SK-N-MC (cell line): ENCODE results near the gene SCML1.
"Not testable (repeated sequence)": the region's sequence is repeated elsewhere in the genome, so short reads cannot be mapped to it uniquely, and the experiment has no call there.

Experiments used
- DNase-seq: peaks from one replicate; pipeline ENCODE4 v3.0.0-alpha.2; 2011; ENCODE audit warnings: low read depth, low spot score
- H3K27ac ChIP-seq: fragments of 200-600 bp; sonication (generic); 2 replicates; pipeline ENCODE4 v1.5.1; 2016; ENCODE audit warnings: mixed run types
- H3K36me3 ChIP-seq: fragments of 200-600 bp; sonication (generic); 2 replicates; pipeline ENCODE4 v1.6.1; 2017; ENCODE audit warnings: antibody characterized with exemption, low read length, mixed read lengths; ENCODE audit not compliant: insufficient read depth
- H3K4me3 ChIP-seq: fragments of 200-600 bp; sonication (generic); 2 replicates; pipeline ENCODE4 v1.5.1; 2016
- H3K9ac ChIP-seq: fragments of 200-600 bp; sonication (generic); 2 replicates; pipeline ENCODE4 v1.8.0; 2017; ENCODE audit warnings: mixed run types, mixed read lengths; ENCODE audit not compliant: insufficient read length
- H3K9me3 ChIP-seq: fragments of 200-600 bp; sonication (generic); 2 replicates; pipeline ENCODE4 v1.6.1; 2017; ENCODE audit warnings: low read depth, mild to moderate bottlenecking, antibody characterized with exemption, low read length, moderate library complexity, mixed read lengths
- EZH2 ChIP-seq: fragments of 200-600 bp; sonication (generic); IDR thresholded peaks from one replicate; pipeline ENCODE4 v1.6.1; 2017; ENCODE audit warnings: antibody characterized with exemption
- FOXP2 ChIP-seq: optimal IDR thresholded peaks from 2 replicates; pipeline ENCODE3; 2011; ENCODE audit warnings: mild to moderate bottlenecking, moderate library complexity; ENCODE audit not compliant: insufficient read depth; ENCODE audit errors: extremely low read length, control extremely low read depth
- POLR2AphosphoS5 ChIP-seq: IDR thresholded peaks from 2 replicates; pipeline ENCODE4 v1.6.1; 2012; ENCODE audit warnings: mild to moderate bottlenecking, low read depth, low read length, borderline replicate concordance

SCML1 gene

GRCh38 chrX:17779434-17779833, 42.1 kb downstream of the SCML1 start:
- Histone ChIP-seq H3K27ac (no peak overlapping the region), H3K4me3 (no peak overlapping the region)

DNA sequence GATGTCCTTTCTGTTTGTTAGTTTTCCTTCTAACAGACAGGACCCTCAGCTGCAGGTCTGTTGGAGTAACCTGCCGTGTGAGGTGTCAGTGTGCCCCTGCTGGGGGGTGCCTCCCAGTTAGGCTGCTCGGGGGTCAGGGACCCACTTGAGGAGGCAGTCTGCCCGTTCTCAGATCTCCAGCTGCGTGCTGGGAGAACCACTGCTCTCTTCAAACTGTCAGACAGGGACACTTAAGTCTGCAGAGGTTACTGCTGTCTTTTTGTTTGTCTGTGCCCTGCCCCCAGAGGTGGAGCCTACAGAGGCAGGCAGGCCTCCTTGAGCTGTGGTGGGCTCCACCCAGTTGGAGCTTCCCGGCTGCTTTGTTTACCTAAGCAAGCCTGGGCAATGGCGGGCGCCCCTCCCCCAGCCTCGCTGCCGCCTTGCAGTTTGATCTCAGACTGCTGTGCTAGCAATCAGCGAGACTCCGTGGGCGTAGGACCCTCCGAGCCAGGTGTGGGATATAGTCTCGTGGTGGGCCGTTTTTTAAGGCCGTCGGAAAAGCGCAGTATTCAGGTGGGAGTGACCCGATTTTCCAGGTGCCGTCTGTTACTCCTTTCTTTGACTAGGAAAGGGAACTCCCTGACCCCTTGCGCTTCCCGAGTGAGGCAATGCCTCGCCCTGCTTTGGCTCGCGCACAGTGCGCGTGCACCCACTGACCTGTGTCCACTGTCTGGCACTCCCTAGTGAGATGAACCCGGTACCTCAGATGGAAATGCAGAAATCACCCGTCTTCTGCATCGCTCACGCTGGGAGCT, 49.5 kb downstream of the SCML1 start:
- H3K4me3 ChIP-seq, H3K9ac ChIP-seq, DNase-seq, H3K9me3 ChIP-seq, H3K27ac ChIP-seq, H3K36me3 ChIP-seq: not testable (repeated sequence)

More at GRCh38 chrX:17779434-17779833, 42.1 kb downstream of the SCML1 start:
- Histone ChIP-seq H3K9me3 (no peaks in the 10 kb centered on the region), H3K36me3 (no peaks in the 10 kb centered on the region), H3K9ac (no peak overlapping the region)
- no peak for DNase-seq
- TF ChIP-seq EZH2 = no peak
- no peak for TF ChIP-seq FOXP2
- no peak for TF ChIP-seq POLR2AphosphoS5

- no peaks in the 10 kb centered on the region for H3K36me3 ChIP-seq
- H3K9me3 ChIP-seq = no peaks in the 10 kb centered on the region
- H3K27ac ChIP-seq = no peak overlapping the region
- no peak for DNase-seq
- no peak for TF ChIP-seq POLR2AphosphoS5
- no peak for TF ChIP-seq EZH2
- TF ChIP-seq FOXP2 = no peak
- no peak overlapping the region for H3K9ac ChIP-seq
- no peak overlapping the region for H3K4me3 ChIP-seq
Observed at GRCh38 chrX:17787557-17787956, 50.3 kb downstream of the SCML1 start.

DNA sequence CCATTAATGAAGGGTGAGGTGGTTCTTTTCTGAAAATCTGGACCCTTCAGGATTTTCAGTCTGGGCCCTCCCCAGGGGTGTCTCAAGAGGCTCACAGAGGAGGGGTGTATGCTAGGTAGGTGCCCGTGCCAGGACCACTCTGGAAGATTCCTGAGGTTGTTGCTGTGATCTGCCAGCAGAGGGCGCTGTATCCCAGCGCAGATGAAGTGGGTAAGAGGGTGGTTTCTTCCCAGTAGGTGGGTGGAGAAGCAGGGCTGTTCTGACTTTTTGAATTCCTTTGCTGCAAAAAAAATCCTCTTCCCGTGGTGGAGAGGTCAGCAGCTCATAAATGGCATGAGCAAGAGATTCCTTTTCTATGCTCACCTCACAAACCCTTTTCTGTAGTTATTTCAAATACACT, 51.1 kb downstream of the SCML1 start:
- H3K27ac ChIP-seq = no peak overlapping the region
- TF ChIP-seq FOXP2 (no peak), POLR2AphosphoS5 (no peak), EZH2 (no peak)
- H3K4me3 ChIP-seq = no peak overlapping the region
- H3K36me3 ChIP-seq = no peaks in the 10 kb centered on the region
- DNase-seq = peak; percentile 3
- no peak overlapping the region for H3K9ac ChIP-seq
- no peaks in the 10 kb centered on the region for H3K9me3 ChIP-seq

- TF ChIP-seq EZH2 (no peak), POLR2AphosphoS5 (no peak), FOXP2 (no peak)
- H3K36me3 ChIP-seq = no peaks in the 10 kb centered on the region
- no peak for DNase-seq
- no peak overlapping the region for H3K27ac ChIP-seq
- H3K9me3 ChIP-seq = no peaks in the 10 kb centered on the region
- H3K9ac ChIP-seq = no peak overlapping the region
- H3K4me3 ChIP-seq = no peak overlapping the region
Observed at GRCh38 chrX:17788956-17789562, 51.8 kb downstream of the SCML1 start.

GRCh38 chrX:17792826-17793225, 55.5 kb downstream of the SCML1 start:
- TF ChIP-seq EZH2 (no peak), POLR2AphosphoS5 (no peak), FOXP2 (no peak)
- Histone ChIP-seq H3K36me3 (no peaks in the 10 kb centered on the region), H3K9me3 (no peaks in the 10 kb centered on the region), H3K9ac (no peak overlapping the region), H3K4me3 (no peak overlapping the region), H3K27ac (no peak overlapping the region)
- DNase-seq = no peak

GRCh38 chrX:17798921-17799320, 61.6 kb downstream of the SCML1 start:
- H3K27ac ChIP-seq = no peak overlapping the region
- no peaks in the 10 kb centered on the region for H3K36me3 ChIP-seq
- H3K9ac ChIP-seq = no peak overlapping the region
- no peak for DNase-seq
- TF ChIP-seq POLR2AphosphoS5 (no peak), EZH2 (no peak), FOXP2 (no peak)
- no peaks in the 10 kb centered on the region for H3K9me3 ChIP-seq
- no peak overlapping the region for H3K4me3 ChIP-seq

DNA sequence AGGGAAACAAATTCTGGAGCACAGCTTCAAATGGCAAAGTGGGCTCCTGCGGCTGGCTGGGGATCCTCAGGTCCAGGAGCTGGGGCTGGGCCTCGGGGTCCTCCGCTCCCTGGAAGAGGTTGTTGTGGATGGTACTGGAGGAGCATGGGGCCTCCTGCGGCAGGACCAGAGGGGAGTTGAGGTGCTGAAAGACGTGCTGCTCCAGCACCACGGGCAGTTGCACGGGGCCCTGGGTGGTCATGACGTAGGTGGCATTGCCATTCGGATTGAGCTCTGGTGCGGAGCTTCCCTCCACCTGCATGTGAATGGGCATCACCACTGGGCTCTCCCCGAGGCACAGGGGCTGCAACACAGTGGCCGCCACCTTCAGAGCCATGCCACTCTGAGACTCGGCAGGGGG, 64.1 kb downstream of the SCML1 start:
- Histone ChIP-seq H3K27ac (no peak overlapping the region), H3K4me3 (no peak overlapping the region), H3K9me3 (no peaks in the 10 kb centered on the region), H3K9ac (no peak overlapping the region), H3K36me3 (no peaks in the 10 kb centered on the region)
- no peak for DNase-seq
- no peak for TF ChIP-seq POLR2AphosphoS5
- TF ChIP-seq EZH2 = no peak

DNA sequence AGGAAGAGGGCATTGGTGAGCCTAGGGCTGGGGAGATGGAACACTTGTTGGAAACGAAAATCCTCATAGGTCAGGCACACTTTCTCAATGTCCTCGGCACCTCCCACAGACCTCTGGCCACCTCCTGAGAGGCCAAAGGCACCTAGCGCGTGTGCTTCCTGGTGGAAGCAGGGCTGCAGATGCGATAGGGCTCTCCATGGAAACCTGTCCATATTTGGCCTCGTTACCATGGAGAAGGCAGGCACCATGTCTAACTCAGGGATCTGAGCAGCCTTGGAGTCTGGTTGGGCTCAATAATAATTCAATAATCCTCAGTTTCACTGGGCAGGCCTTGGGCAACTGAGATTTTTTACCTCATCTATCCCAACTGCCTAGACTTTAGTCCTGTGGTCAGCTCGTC, 65.5 kb downstream of the SCML1 start:
- DNase-seq = no peak
- H3K9me3 ChIP-seq = no peaks in the 10 kb centered on the region
- TF ChIP-seq EZH2 (no peak), POLR2AphosphoS5 (no peak), FOXP2 (no peak)

More for the DNA sequence above, 65.5 kb downstream of the SCML1 start:
- Histone ChIP-seq H3K27ac (no peak overlapping the region), H3K36me3 (no peaks in the 10 kb centered on the region), H3K4me3 (no peak overlapping the region), H3K9ac (no peak overlapping the region)
